GM12878 (cell line): Measurements from ENCODE around the gene PERM1. TPM values are rescaled to one million over a fixed set of nuclear protein-coding genes. Genes with fewer than 3 reads are reported as not detected.

Source experiments
- ATF7 ChIP-seq: fragments of 450-650 bp; IDR thresholded peaks from 2 replicates; pipeline ENCODE4 v1.6.1; 2016; ENCODE audit warnings: low read depth, mild to moderate bottlenecking
- BCL11A ChIP-seq: IDR thresholded peaks from 2 replicates; pipeline ENCODE4 v1.6.1; 2011; ENCODE audit warnings: low read depth, low read length
- CBX5 ChIP-seq: sonication (generic); IDR thresholded peaks from 2 replicates; pipeline ENCODE4 v1.6.1; 2016; ENCODE audit warnings: low read depth, moderate library complexity, mild to moderate bottlenecking, inconsistent platforms
- CREM ChIP-seq: IDR thresholded peaks from 2 replicates; pipeline ENCODE4 v1.6.1; 2014; ENCODE audit warnings: antibody characterized with exemption, low read depth
- ESRRA ChIP-seq: IDR thresholded peaks from 2 replicates; pipeline ENCODE4 v1.6.1; 2012; ENCODE audit warnings: mild to moderate bottlenecking, low read length, improper control_type of control experiment
- ETV6 ChIP-seq, 2 experiments: fragments of 450-650 bp in 1 of 2; IDR thresholded peaks in 1 of 2; conservative IDR thresholded peaks in 1 of 2; 2 replicates each; pipeline ENCODE4 v1.6.1; 2014; ENCODE audit warnings: antibody characterized with exemption in 1 of 2, borderline replicate concordance in 1 of 2, low read depth in 1 of 2, mild to moderate bottlenecking in 1 of 2, moderate library complexity in 1 of 2
- IRF4 ChIP-seq: IDR thresholded peaks from 2 replicates; pipeline ENCODE4 v1.6.1; 2011; ENCODE audit warnings: low read depth, low read length
- JUND ChIP-seq: IDR thresholded peaks from 2 replicates; pipeline ENCODE4 v1.6.1; 2012; ENCODE audit warnings: low read depth, mild to moderate bottlenecking, low read length, improper control_type of control experiment, moderate library complexity
- KDM1A ChIP-seq: fragments of 200-600 bp; sonication (generic); IDR thresholded peaks from 2 replicates; pipeline ENCODE4 v1.6.1; 2016; ENCODE audit warnings: borderline replicate concordance
- NBN ChIP-seq: fragments of 450-650 bp; IDR thresholded peaks from 2 replicates; pipeline ENCODE4 v1.6.1; 2016
- NR2C2 ChIP-seq: IDR thresholded peaks from 2 replicates; pipeline ENCODE4 v1.6.1; 2011; ENCODE audit warnings: borderline replicate concordance, low read depth; ENCODE audit not compliant: control insufficient read depth, insufficient read length
- NR2F1 ChIP-seq: fragments of 450-650 bp; conservative IDR thresholded peaks from 2 replicates; pipeline ENCODE4 v1.6.1; 2017; ENCODE audit warnings: mild to moderate bottlenecking
- POLR2AphosphoS5 ChIP-seq: IDR thresholded peaks from 2 replicates; pipeline ENCODE4 v1.6.1; 2011; ENCODE audit warnings: mild to moderate bottlenecking, low read length, inconsistent platforms
- REST ChIP-seq: IDR thresholded peaks from 2 replicates; pipeline ENCODE4 v1.6.1; 2012; ENCODE audit warnings: mild to moderate bottlenecking, low read depth, low read length
- SPI1 ChIP-seq: IDR thresholded peaks from 2 replicates; pipeline ENCODE4 v1.6.1; 2011; ENCODE audit warnings: low read depth, mild to moderate bottlenecking, low read length, moderate library complexity, borderline replicate concordance; ENCODE audit not compliant: insufficient read depth
- TCF12 ChIP-seq: IDR thresholded peaks from 2 replicates; pipeline ENCODE4 v1.6.1; 2011; ENCODE audit warnings: low read depth, mild to moderate bottlenecking, low read length
- TCF3 ChIP-seq: IDR thresholded peaks from 2 replicates; pipeline ENCODE4 v1.6.1; 2012; ENCODE audit warnings: low read depth, mild to moderate bottlenecking, low read length, borderline replicate concordance; ENCODE audit not compliant: insufficient read depth
- ZBTB11 ChIP-seq: fragments of 450-650 bp; formaldehyde crosslinking; IDR thresholded peaks from 2 replicates; pipeline ENCODE4 v1.5.0; 2022; ENCODE audit warnings: mild to moderate bottlenecking, missing genetic modification characterization
- ZNF24 ChIP-seq: fragments of 450-650 bp; IDR thresholded peaks from 2 replicates; pipeline ENCODE4 v1.6.1; 2017; ENCODE audit warnings: antibody characterized with exemption, mild to moderate bottlenecking
- ZNF592 ChIP-seq: fragments of 450-650 bp; IDR thresholded peaks from 2 replicates; pipeline ENCODE4 v1.6.1; 2017; ENCODE audit warnings: mild to moderate bottlenecking, moderate library complexity
- polyA plus RNA-seq, 11 experiments: library from polyadenylated mRNA; depleted of rRNA in 4 of 11; unstranded in 6 of 11; stranded (reverse) in 5 of 11; fragments of >200 nt; fragmentation: Nextera tagmentation in 4 of 11; fragmentation: Illumina TruSeq in 1 of 11; extraction: Ambion mirVana in 4 of 11; extraction: Trizol in 1 of 11; gene quantifications; 1 replicate in 1 of 11; 2 replicates in 10 of 11; pipeline versions ENCODE4 v1.2.1 to v1.2.3, GENCODE V29; 2011 to 2016; ENCODE audit warnings: inconsistent platforms in 2 of 11, missing spikeins in 2 of 11, low read depth in 1 of 11
- total RNA-seq, 4 experiments: library from RNA; depleted of rRNA in 3 of 4; stranded (reverse); fragments of >200 nt in 3 of 4; fragmentation: Illumina TruSeq in 1 of 4; extraction: Trizol in 1 of 4; gene quantifications; 2 replicates each; pipeline versions ENCODE4 v1.2.1 to v1.2.3, GENCODE V29; 2013 to 2021

PERM1 gene
- total and polyA plus RNA-seq, 10 of the 15 experiments (the other 5 are each of a cell fraction or from before 2014, with no cell fraction given) = not detected

- TF ChIP-seq CREM = 0 out of 2 replicates have a peak, but pooled peaks have one; percentile 36
- no peak for TF ChIP-seq SPI1
- no peak for TF ChIP-seq ETV6 (conservative IDR thresholded peaks at IDR 0.05 in 1 of 2, IDR thresholded peaks at IDR 0.05 in 1 of 2; ENCODE audit: borderline replicate concordance in 1 of 2, low read depth in 1 of 2)
- no peak for TF ChIP-seq TCF12
- TF ChIP-seq POLR2AphosphoS5 = no peak
- TF ChIP-seq ZNF24 = no peak
- TF ChIP-seq NBN = no peak
- TF ChIP-seq ATF7 = no peak
- TF ChIP-seq TCF3 = no peak
- no peak for TF ChIP-seq NR2C2
- TF ChIP-seq KDM1A = no peak
- TF ChIP-seq NR2F1 = peak; percentile 49
- TF ChIP-seq REST = no peak
- no peak for TF ChIP-seq ESRRA
- no peak for TF ChIP-seq JUND
- TF ChIP-seq IRF4 = no peak
- no peak for TF ChIP-seq CBX5
- TF ChIP-seq ZBTB11 = no peak
- no peak for TF ChIP-seq ZNF592
- no peak for TF ChIP-seq BCL11A
Observed at GRCh38 chr1:960363-961131, 21.3 kb downstream of the PERM1 start, which contains the start of gene KLHL17 (continued).
